HG03045 (cell line): ENCODE results near the gene GRM8.

ENCODE experiments used
- ATAC-seq: cut with Tn5 transposase; IDR thresholded peaks from one replicate; pipeline ENCODE4 v1.9.1; 2021; ENCODE audit warnings: mild to moderate bottlenecking, moderate library complexity; ENCODE audit not compliant: unreplicated experiment

The GRM8 gene

GRCh38 chr7:127151379-127151778 lies 101.4 kb downstream of the GRM8 start:
- no peak for ATAC-seq

- no peak for ATAC-seq
These were observed 102.2 kb downstream of the GRM8 start for GRCh38 chr7:127150543-127150942.

GRCh38 chr7:127146746-127147536 lies 105.8 kb downstream of the GRM8 start:
- no peak for ATAC-seq

- no peak for ATAC-seq
These were observed 115.6 kb downstream of the GRM8 start for GRCh38 chr7:127137146-127137545.

GRCh38 chr7:127135871-127136485 lies 116.8 kb downstream of the GRM8 start:
- no peak for ATAC-seq

- ATAC-seq: no peak
These were observed 129.5 kb downstream of the GRM8 start for GRCh38 chr7:127123220-127123619.

- ATAC-seq: no peak
These were observed 133.2 kb downstream of the GRM8 start for GRCh38 chr7:127119517-127119916.

- ATAC-seq: no peak
These were observed 137.9 kb downstream of the GRM8 start for GRCh38 chr7:127114742-127115265.

GRCh38 chr7:127107601-127108007 lies 145.1 kb downstream of the GRM8 start:
- ATAC-seq: peak; percentile 65

- no peak for ATAC-seq
These were observed 159.4 kb downstream of the GRM8 start for GRCh38 chr7:127093340-127093739.

- ATAC-seq: no peak
These were observed 161.1 kb downstream of the GRM8 start for GRCh38 chr7:127091620-127092019.

GRCh38 chr7:127089146-127089545 lies 163.6 kb downstream of the GRM8 start:
- ATAC-seq: no peak

GRCh38 chr7:127081539-127081938 lies 171.2 kb downstream of the GRM8 start:
- no peak for ATAC-seq

GRCh38 chr7:127080576-127080975 lies 172.2 kb downstream of the GRM8 start:
- no peak for ATAC-seq

GRCh38 chr7:127066974-127067373 lies 185.8 kb downstream of the GRM8 start:
- ATAC-seq: no peak

- ATAC-seq: no peak
These were observed 193.3 kb downstream of the GRM8 start for GRCh38 chr7:127059475-127059874.

GRCh38 chr7:127057918-127058317 lies 194.8 kb downstream of the GRM8 start:
- ATAC-seq: no peak

- no peak for ATAC-seq
These were observed 196.5 kb downstream of the GRM8 start for GRCh38 chr7:127056202-127056601.

GRCh38 chr7:127047521-127047920 lies 205.2 kb downstream of the GRM8 start:
- no peak for ATAC-seq

GRCh38 chr7:127041689-127042452 lies 210.9 kb downstream of the GRM8 start:
- ATAC-seq: no peak

- no peak for ATAC-seq
These were observed 212.7 kb downstream of the GRM8 start for GRCh38 chr7:127040042-127040441.

GRCh38 chr7:127039541-127039940 lies 213.2 kb downstream of the GRM8 start:
- no peak for ATAC-seq
